GM19397 (cell line): ENCODE results near the gene PCDHGA2.

Experiments
- ATAC-seq: cut with Tn5 transposase; IDR thresholded peaks from one replicate; pipeline ENCODE4 v1.9.1; 2021; ENCODE audit warnings: mild to moderate bottlenecking, moderate library complexity; ENCODE audit not compliant: unreplicated experiment

Gene PCDHGA2

DNA sequence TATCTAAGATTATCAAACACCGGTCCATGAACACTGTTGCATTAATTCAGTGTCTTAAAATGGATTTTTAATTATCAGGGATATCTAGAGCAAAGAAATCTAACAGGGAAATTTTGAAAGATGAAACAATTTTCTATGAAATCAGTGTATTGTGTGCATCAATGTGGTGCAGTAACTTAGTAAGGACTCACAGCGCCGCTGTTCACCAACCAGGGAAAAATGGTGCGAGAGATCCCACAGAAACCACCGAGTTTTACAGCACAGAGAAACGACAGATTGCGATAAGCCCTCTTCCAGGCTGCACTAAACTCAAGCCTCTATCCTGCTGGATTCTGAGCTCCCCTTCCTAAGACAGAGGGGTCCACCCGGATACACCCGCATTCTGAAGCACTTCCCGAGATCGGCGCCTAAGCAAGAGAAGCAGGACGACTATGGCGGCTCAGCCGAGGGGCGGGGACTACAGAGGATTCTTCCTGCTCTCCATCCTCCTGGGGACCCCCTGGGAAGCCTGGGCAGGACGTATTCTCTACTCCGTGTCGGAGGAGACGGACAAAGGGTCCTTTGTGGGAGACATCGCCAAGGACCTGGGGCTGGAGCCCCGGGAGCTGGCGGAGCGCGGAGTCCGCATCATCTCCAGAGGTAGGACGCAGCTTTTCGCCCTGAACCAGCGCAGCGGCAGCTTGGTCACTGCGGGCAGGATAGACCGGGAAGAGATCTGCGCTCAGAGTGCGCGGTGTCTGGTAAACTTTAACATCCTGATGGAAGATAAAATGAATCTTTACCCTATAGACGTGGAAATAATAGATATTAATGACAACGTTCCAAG is 44.1 kb downstream of the PCDHGA2 start, which contains the start of gene PCDHGA7:
Gene PCDHGA7 (plus strand): TSS at position 274 of the 826 bp plus-strand sequence. CDS start 158 bp downstream, at position 432.
- no peak for ATAC-seq

DNA sequence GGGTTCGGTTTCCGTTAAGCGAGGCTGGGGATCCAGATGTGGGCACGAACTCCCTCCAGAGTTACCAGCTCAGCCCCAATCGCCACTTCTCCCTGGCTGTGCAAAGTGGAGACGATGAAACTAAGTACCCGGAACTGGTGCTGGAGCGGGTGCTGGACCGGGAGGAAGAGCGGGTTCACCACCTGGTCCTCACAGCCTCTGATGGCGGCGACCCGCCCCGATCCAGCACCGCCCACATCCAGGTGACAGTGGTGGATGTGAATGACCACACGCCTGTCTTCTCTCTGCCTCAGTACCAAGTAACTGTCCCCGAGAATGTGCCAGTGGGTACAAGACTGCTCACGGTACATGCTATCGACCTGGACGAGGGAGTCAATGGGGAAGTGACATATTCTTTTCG is 44.8 kb downstream of the PCDHGA2 start:
- ATAC-seq: no peak

DNA sequence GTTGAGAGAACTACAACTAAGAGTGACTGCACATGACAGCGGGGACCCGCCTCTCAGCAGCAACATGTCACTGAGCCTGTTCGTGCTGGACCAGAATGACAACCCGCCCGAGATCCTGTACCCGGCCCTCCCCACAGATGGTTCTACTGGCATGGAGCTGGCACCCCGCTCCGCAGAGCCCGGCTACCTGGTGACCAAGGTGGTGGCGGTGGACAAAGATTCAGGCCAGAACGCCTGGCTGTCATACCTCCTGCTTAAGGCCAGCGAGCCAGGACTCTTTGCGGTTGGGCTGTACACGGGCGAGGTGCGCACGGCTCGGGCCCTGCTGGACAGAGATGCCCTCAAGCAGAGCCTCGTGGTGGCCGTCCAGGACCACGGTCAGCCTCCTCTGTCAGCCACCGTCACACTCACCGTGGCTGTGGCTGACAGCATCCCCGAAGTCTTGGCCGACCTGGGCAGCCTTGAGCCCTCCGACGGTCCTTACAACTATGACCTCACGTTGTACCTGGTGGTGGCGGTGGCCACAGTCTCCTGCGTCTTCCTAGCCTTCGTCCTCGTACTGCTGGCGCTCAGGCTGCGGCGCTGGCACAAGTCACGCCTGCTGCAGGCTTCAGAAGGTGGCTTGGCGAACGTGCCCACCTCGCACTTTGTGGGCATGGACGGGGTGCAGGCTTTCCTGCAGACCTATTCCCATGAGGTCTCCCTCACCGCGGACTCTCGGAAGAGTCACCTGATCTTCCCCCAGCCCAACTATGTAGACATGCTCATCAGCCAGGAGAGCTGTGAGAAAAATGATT is 46.1 kb downstream of the PCDHGA2 start:
- ATAC-seq: no peak

DNA sequence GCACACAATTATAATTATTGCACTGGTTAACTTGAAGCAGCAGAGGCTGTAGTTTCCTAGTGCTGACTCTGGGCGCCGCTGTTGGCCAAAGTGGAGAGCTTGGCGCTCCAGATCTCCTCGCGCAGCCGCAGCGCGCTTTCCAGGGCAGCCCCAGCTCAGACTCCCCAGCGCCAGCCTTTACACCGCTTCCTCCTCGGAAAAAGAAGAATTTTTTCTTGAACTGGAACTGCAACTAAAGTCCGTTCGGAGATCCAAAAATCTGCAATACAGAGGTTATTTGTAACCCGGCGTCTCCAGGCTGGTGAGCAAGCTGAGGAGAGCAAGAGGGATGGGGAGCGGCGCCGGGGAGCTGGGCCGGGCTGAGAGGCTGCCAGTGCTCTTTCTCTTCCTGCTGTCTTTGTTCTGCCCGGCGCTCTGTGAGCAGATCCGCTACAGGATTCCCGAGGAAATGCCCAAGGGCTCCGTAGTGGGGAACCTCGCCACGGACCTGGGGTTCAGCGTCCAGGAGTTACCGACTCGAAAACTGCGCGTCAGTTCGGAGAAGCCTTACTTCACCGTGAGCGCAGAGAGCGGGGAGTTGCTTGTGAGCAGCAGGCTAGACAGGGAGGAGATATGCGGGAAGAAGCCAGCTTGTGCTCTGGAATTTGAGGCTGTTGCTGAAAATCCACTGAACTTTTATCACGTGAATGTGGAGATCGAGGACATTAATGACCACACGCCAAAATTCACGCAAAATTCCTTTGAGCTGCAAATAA is 49.2 kb downstream of the PCDHGA2 start, which contains the start of gene PCDHGB4:
Gene PCDHGB4 (plus strand): TSS at position 142 of the 755 bp plus-strand sequence. CDS start 187 bp downstream, at position 329.
- peak; percentile 94 for ATAC-seq

DNA sequence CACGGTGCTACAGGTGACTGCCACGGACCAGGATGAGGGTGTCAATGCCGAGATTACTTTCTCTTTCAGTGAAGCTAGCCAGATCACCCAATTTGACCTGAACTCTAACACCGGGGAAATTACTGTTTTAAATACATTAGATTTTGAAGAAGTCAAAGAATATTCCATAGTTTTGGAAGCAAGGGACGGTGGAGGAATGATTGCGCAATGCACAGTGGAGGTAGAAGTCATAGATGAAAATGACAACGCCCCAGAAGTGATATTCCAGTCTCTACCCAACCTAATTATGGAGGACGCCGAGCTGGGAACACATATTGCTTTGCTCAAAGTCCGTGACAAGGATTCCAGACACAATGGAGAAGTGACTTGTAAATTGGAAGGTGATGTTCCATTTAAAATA is 50.1 kb downstream of the PCDHGA2 start:
- ATAC-seq: no peak

DNA sequence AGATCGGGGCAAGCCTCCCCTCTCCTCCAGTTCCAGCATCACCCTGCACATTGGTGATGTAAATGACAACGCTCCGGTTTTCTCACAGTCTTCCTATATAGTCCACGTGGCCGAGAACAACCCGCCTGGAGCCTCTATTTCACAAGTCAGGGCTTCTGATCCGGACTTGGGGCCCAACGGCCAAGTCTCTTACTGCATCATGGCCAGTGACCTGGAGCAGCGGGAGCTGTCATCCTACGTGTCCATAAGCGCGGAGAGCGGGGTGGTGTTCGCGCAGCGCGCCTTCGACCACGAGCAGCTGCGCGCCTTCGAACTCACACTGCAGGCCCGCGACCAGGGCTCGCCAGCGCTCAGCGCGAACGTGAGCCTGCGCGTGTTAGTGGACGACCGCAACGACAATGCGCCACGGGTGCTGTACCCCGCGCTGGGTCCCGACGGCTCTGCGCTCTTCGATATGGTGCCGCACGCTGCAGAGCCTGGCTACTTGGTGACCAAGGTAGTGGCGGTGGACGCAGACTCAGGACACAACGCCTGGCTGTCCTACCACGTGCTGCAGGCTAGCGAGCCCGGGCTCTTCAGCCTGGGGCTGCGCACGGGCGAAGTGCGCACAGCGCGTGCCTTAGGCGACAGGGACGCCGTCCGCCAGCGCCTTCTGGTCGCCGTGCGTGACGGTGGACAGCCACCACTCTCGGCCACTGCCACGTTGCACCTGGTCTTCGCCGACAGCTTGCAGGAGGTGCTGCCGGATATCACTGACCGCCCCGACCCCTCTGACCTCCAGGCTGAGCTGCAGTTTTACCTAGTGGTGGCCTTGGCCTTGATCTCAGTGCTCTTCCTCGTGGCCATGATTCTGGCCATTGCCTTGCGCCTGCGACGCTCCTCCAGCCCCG is 50.8 kb downstream of the PCDHGA2 start:
- ATAC-seq: no peak

DNA sequence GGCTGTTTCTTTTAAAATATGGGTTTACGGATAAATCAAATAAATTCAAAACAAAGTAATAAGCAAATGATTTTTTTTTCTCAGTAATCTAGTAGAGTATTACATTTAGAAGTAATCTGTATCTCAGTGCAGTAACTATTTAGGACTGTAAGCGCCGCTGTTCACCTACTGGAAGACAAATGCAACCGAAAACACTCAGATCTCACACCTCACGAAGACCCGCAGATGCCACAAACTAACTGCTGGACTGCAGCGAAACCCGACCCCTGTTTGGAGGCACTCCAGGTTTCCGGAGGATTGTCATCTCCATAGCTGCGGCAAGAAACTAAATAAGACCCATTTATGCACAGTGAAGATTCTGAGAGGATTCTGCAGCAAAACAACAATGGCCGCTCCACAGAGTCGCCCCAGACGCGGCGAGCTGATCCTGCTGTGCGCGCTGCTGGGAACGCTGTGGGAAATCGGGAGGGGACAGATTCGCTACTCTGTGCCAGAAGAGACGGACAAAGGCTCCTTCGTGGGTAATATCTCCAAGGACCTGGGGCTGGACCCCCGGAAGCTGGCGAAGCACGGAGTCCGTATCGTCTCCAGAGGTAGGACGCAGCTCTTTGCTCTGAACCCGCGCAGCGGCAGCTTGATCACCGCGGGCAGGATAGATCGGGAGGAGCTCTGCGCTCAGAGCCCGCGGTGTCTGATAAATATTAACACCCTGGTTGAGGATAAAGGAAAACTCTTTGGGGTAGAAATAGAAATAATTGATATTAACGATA is 54.1 kb downstream of the PCDHGA2 start, which contains the start of gene PCDHGA8:
Gene PCDHGA8 (plus strand): TSS at position 205 of the 770 bp plus-strand sequence. CDS start 181 bp downstream, at position 386.
- ATAC-seq: no peak
